ENCODE measurements around the gene ST3GAL3.

DNA sequence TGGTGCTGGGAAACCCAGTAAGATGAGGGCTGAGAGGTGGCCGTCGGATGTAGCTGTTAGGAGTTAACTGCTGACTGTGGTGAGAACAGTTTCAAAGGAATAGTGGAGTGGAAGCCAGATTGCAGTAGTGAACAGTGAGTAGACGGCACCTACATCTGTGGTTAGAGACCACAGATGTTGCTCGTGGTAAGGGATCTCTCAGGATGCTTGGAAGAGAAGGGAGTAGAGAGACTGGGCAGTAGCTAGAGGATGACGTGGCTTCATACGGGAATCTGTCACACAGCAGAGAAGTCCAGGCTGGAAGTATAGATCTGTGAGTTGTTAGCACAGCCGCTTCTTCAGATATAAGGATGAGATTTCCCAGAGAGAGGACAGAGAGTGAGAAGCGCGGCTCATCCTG is 218.5 kb downstream of the ST3GAL3 start:
- no peak for TF ChIP-seq CTCF (IDR thresholded peaks at IDR 0.05)
- TF ChIP-seq POLR2A (IDR thresholded peaks at IDR 0.05): no peak

All from right lobe of liver (tissue), 4 donors.